Breast epithelium (tissue), 3 donors: ENCODE measurements around the gene FGF5. TPM values are rescaled to one million over a fixed set of nuclear protein-coding genes. Genes with fewer than 3 reads are reported as not detected.

Experiments used
- total RNA-seq, 3 donors: library from RNA; depleted of rRNA; stranded (reverse); fragments of >200 nt; gene quantifications; one replicate each; pipeline ENCODE4 v1.1.0, GENCODE V29; 2016

FGF5 gene
- total RNA-seq, 3 donors from 2014 or later, result not detected

Other genes starting within 250 kb of the FGF5 start
- gene ANTXR2, start 193.4 kb upstream of the FGF5 start, total RNA-seq, result 100 to 1,000 TPM in 1 of 3 donors, 10 to 100 TPM in 2; 55.1 to 229 (median 77.4) TPM
- gene PRDM8, start 69.2 kb upstream of the FGF5 start, total RNA-seq, result 1 to 10 TPM; 1.2 to 7.0 (median 5.9) TPM
- under 1 TPM in 2 of 3 donors, not detected in 1; under 0.01 to 0.15 TPM for gene CFAP299, start 69.1 kb downstream of the FGF5 start, total RNA-seq